Right kidney (tissue), 9 donors: ENCODE measurements around the gene CRK.

Source experiments
- DNase-seq: peaks from one replicate; pipeline ENCODE4 v3.0.0-alpha.2; 2016
- long read RNA-seq, 8 donors: transcript quantifications; one replicate each; lab custom pipeline, GENCODE V29; 2026

The CRK gene
- long read RNA-seq, donor 1, transcript CRK-201 (3 exons, 3,880 nt), result major isoform, 11 of 16 reads
- long read RNA-seq, donor 1, transcript CRK-202 (3 exons, 3,675 nt), result minor isoform, 5 of 16 reads
- long read RNA-seq, donor 1, partial matches to known transcripts, result 0 of 16 reads
- long read RNA-seq, donor 1, other reads (novel, unspliced or antisense), result 0 of 16 reads
- long read RNA-seq, donor 2, transcript CRK-201 (3 exons, 3,880 nt), result minor isoform, 12 of 32 reads
- long read RNA-seq, donor 2, transcript CRK-202 (3 exons, 3,675 nt), result major isoform, 15 of 32 reads
- long read RNA-seq, donor 2, partial matches to known transcripts, result 5 of 32 reads
- long read RNA-seq, donor 2, other reads (novel, unspliced or antisense), result 0 of 32 reads
- long read RNA-seq, donor 3, transcript CRK-201 (3 exons, 3,880 nt), result major isoform, 7 of 11 reads
- long read RNA-seq, donor 3, partial matches to known transcripts, result 0 of 11 reads
- long read RNA-seq, donor 3, other reads (novel, unspliced or antisense), result 0 of 11 reads
- long read RNA-seq, donor 4, transcript CRK-201 (3 exons, 3,880 nt), result minor isoform, 8 of 18 reads
- long read RNA-seq, donor 4, transcript CRK-202 (3 exons, 3,675 nt), result major isoform, 10 of 18 reads
- long read RNA-seq, donor 4, partial matches to known transcripts, result 0 of 18 reads
- long read RNA-seq, donor 4, other reads (novel, unspliced or antisense), result 0 of 18 reads
- long read RNA-seq, donor 5, transcript CRK-202 (3 exons, 3,675 nt), result minor isoform, 6 of 15 reads
- long read RNA-seq, donor 5, transcript CRK-201 (3 exons, 3,880 nt), result major isoform, 9 of 15 reads
- long read RNA-seq, donor 5, partial matches to known transcripts, result 0 of 15 reads
- long read RNA-seq, donor 5, other reads (novel, unspliced or antisense), result 0 of 15 reads
- long read RNA-seq, donor 6, transcript CRK-201 (3 exons, 3,880 nt), result major isoform, 13 of 23 reads
- long read RNA-seq, donor 6, transcript CRK-202 (3 exons, 3,675 nt), result minor isoform, 10 of 23 reads
- long read RNA-seq, donor 6, partial matches to known transcripts, result 0 of 23 reads
- long read RNA-seq, donor 6, other reads (novel, unspliced or antisense), result 0 of 23 reads
- long read RNA-seq, donor 7, result 0 reads
- long read RNA-seq, donor 8, transcript CRK-201 (3 exons, 3,880 nt), result major isoform, 14 of 27 reads
- long read RNA-seq, donor 8, transcript CRK-202 (3 exons, 3,675 nt), result minor isoform, 13 of 27 reads
- long read RNA-seq, donor 8, partial matches to known transcripts, result 0 of 27 reads
- long read RNA-seq, donor 8, other reads (novel, unspliced or antisense), result 0 of 27 reads

DNA sequence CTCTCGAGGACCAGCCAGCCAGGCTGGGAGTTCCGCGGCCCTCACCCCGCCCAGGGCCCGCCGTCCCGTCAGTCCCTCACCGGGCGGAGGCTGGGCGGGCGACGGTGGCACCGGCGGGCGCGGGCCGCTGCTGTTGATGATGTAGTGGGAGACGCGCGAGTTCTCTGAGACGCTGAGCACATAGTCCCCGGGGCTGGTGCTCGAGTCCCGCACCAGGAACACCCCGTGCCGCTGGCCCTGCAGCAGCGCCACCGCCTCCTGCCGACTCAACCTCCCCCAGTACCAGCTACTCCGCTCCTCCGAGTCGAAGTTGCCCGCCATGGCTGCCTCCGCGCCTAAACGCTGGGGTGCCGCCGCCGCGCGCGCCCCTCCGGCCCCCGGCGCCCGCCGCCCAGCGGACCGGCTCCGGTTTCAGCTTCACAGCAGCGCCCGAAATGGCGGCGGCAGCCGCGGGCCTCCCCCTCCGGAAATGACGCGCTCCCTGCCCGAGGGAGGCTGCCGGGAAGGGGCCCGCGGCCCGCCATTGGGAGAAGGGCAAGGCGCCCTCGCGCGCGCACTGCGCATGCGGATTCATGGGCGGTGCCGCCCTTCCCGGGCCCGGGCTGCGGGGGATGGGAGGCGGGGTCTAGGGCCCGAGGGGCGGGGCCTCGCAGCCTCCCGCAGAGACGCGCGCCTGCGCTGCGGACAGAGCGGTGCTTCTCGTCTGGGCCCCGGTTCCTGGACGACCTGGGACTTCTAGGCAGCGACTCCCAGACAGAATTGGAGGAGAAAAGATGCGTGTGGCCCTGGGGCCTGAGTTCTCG lies at the start of gene CRK:
CRK (minus strand) TSS at position 436 of the 803 bp plus-strand sequence; CDS start at position 321, 115 bp downstream.
- DNase-seq, result peak; percentile 97

DNA sequence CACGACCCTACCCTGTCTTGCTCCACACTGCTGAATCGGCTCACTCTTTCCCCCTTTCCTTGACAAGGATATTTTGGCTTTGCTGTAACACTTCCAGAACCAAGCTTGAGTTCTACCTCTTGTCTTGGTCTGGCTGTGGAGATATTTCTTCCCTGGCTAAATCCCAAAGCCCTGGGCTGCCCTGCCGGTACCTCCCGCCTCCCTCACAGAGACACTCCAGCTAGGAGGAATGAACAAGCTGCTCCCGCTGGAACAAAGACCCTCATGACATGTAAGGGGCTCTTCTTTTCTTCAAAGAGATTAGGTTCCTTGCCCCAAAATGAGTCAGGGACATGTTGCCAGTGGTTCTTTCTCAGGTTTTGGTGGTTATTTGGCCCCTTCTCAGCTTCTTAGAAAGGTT lies 49.6 kb upstream of the CRK start:
- DNase-seq, result no peak

DNA sequence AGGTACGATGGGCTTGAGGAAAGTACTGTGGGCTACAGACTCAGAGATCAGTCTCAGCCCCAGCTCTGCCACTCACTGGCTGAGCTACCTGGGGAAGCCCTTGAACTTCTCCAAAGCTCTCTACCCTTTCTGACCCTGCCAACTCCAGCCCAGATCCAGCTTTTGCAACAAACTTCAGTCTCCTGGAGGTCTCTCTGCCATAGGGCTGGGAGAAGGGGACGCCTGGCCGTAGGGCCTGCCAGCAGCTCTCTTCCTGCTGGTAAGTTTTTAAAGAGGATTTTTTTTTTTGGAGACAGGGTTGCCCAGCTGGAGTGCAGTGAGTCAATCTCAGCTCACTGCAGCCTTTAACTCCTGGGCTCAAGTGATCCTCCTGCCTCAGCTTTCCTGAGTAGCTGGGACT lies 48.8 kb upstream of the CRK start:
- no peak for DNase-seq

DNA sequence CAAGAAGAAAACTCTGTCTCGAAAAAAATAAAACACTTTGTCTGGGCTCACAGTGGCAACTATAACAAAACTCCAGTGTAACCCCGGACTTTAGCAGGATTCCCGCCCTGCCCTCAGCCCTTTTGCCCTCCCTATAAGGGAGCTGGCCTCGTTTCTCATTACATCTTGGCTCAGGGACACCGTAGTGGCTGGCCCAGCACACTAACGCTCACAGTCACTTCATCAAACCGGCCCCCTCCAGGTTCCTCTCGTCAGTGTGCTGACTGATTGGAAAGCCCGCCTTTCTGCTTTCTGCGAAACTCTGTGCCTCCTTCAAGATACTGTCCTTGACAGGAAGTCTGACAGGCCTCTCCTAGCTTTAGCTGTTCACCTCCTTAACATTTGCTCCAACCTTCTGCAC lies 47.7 kb upstream of the CRK start:
- DNase-seq, result no peak

DNA sequence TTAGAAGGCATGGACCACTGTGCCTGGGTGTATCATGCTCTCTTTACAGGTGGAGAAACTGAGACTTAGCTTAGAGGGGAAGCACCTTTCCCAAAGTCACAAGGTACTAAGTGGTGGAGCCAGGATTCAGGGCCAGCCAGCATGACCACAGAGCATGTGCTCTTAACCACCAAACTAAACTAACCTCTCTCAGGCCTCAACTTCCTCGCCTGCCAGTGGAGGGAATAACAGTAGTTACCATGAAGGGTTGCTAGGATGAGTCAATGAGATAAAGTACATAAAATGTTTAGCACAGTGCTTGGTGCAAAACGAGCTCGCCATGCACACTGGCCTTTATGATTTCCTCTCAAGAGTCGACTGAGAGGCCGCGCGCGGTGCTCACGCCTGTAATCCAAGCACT lies 42.8 kb upstream of the CRK start:
- DNase-seq, result no peak

DNA sequence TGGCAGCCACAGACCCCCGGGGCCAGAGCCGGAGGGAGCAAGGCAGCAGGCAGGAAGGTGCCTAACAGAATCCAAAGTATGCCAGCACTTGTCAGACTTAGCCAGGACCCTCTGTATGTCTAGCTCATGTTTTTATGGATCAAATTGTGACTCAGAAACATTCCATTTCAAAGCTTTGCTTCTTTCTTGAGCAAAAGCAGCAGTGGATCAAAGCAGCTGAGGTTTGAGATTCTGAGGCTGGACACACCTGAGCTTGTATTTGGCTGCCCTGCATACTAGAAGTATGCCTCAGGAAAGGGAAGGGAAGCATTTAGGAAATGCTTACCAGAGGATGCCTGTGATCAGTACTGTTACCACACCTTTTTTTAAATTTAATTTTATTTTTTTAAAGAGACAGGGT lies 42.2 kb upstream of the CRK start:
- no peak for DNase-seq

DNA sequence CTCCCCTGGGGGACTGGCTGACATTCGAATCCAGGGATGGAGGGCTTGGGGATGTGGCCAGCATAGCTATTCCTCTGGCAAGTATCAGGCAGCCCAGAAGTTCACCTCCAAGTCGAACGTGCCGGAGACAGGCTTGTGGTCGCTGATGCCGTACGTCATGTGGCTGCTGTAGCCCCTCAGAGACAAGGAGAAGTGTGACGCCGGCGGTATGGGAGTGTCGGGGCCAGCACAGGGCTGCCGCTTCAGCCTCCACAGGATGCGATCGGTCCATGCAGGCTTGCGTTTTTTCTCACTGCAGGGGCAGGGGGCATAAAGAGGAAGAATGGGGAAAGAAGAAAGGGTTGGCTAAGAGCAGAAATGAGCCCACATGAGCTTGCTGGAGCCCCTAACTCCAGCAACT lies 41.8 kb upstream of the CRK start:
- no peak for DNase-seq

DNA sequence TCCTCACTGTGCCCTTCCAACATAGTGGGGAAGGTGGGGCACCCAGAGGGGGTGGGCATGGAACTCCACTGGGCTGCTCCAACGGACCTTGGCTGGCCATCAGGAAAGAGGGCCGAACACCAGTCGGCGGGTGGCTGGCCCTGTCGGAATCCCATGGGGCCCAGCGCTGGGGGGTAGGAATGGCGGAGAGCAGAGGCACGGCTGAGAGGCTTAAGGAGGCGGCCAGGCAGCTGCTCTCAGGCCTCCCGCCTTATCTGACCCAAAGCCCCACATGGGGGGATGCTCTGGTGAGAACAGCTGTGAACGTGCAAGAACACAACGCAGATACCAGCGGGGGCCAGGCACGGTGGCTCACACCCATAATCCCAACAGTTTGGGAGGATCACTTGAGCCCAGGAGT lies 40.8 kb upstream of the CRK start:
- no peak for DNase-seq

DNA sequence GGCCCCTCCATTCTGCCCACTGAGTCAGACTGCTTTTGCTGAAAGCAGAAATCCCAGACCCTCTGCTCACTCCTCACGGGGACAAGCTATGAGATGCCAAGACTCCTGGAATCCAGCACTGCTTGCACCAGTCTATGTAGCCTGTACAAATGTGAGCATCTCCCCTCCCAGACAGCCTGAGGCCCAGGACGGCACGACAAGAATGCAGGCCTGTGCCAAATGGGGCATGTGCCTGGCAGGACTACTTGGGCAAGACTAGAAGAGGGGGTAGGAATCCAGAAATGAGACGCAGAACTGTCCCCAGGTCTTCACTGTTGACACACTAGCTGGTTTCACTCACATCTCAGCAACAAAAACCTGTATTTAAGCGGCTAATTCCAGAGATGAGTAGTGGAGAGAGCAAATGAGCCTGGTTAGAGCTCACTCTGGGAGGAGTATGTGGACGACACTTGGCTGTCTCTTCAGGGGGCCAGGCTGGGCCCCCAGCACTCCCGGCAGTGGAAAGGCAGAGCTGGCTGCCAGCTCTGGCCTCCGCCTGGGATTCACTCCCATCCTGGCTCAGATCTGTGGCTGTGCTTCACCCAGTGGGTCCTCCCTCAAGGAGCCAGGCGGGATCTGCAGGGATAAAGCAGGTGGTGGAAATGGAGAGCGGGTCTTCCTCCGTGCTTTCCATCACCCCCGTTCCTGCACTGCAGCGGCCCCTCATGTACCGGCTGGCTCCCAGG lies 39.4 kb upstream of the CRK start:
- DNase-seq, result no peak

DNA sequence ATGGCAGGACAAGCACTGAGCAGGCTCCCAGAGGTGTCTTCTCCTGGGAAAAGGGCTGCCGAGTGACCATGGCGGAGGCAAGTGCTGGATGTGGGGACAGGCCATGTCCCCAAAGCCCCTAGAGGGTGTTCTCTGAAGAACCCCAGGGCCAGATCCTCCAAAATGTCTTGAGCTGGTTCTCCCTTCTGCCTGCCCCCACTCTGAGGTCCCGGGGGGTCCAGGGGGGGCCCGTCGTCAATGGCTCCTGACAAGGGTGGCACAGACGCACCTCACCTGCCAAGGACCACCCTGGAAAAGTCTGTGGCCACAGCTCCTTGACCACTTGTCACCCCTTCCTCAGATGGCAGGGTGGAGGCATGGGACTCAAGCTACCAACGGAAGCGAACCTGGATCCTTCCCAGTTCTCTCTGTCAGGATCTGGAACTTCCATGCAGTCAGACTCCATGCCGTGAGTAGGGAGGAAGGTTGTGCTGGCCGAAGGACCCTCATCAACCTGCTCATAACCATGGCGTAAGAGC lies 38.8 kb upstream of the CRK start:
- no peak for DNase-seq

DNA sequence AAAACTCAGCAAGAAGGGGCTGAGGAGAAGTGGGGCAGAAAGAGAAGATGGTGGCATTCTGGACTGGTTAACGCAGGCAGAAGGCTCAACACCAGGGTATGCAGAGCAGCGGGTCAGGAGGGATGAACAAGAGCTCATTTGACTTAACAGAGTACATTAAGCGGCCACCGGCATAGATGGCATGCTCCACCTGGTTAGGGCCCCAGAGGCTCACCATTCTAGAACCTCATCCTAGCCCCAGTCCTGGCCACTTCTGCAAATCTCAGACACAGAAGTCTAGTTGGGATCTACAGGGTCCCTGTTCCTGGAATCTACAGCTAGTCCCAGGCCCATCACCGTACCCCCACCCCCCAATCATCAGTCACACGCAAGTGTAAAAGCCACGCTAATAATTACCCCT lies 38.2 kb upstream of the CRK start:
- no peak for DNase-seq

DNA sequence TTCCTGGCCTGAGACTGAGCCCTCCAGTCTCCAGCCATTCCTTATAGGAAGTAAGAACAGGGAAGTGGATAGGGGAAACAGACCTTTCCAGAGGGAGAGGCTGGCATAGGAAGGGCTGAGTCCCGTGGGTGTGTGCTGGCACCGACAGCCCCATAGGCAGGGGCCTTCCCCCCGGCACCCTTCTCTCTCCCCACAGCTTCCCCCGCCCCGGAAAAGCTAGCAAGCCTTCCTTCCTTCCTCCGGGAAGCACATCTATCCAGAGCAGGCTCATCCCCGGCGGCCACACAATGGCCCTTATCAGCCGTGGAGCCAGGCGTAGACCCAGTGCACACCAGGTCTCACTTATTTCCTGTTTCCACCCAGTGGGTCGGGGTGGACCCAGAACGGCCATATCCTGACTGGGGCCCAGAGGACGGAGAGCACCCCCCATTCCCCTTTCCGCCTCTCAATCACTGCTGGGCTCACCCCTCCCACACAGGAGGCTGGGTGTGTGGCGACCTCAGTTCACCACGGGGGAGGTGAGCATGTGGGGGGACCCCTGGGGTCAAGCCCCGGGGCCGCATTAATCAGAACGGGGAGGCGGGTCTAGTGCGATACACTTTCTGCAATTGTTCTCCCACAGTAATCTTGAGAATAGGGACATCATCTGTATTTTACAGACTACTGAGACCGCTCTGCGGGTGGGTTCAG lies 37.4 kb upstream of the CRK start:
- no peak for DNase-seq

DNA sequence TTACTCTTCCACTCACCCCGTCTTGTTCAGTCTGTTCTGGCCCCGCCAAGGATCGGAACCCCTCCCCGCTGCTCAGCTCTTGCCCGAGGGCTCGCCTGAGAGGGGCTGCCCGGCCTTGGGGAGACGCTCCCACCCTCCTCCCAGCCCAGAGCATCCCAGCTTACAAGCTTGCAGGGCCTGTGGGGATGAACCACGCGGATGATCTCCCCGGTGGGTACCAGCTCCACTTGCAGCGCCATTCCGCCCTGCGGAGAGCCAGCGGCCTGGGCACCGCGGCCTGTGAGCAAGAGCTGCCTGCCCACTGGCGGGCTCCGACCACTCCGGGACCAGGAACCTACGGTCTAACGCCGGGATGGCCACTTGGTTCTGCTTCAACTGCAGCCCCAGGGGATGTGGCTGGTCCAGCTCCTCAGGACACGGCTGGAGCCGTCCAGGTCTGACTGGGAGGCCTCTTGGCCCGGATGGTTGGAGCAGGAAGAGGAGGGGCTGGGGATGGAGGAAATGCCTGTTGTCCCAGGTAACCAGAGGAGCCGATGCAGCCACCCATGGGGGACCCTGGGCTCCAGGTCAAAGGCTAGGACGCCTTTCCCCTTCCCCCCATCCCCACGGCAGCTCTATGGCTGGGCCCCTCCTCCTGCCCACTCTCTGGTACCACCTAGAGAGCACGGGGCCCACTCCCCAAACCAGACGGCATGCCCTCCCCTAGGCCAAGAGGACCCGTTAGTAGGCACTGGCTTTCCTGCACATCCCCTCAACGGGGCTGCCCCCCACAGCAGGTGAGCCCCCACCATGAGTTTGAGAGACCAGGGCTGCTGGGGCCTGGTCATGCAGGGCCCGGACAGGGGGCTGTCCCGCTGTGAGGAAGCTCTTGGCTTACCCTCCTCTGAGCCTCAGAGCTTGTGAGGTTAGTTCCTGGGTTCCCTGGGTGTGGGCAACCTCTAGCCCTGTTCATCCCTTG lies 36.5 kb upstream of the CRK start, which contains the start of gene MYO1C:
MYO1C (minus strand) TSS at position 438 of the 958 bp plus-strand sequence; CDS start at position 239, 199 bp downstream.
- peak; percentile 50 for DNase-seq

DNA sequence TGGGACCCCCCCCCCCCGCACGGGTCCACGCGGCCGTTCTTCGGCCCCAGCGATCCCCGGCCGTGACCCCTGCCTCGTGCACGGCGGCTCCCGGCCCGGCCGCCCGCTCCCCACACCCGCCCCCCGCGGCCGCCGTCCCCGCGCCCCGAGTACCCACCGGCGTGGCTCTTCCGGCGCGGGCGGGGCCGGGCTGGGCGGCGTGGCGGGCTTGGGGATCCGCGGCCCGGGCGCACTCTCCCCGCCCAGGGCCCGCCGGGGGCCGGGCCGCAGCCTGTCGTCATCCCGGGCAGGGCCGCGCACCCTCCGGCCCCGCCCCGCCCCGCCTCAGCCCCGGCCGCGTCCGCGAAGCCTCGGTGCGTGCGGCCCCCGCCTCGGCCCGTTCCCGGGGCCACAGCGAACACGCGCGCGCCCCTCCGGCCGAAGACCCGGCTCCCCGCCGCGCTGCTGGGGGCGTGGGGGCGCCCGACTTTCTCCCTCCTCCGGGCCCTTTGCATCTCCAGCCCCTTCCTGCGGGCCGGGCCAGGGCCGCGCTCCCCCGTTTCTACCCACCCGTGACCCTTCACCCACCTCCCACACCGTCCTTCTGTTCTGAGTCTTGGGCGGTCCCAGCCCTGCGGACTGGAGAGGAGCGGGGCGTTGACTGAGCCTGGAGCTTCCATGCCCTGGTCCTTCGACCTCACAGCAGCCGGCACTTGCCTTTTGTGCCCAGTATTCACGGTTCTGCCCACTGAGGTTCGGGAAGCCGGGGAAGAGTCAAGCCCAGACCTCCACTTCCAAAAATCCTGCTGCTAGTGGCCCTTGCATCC lies 35.6 kb upstream of the CRK start:
- peak; percentile 65 for DNase-seq

DNA sequence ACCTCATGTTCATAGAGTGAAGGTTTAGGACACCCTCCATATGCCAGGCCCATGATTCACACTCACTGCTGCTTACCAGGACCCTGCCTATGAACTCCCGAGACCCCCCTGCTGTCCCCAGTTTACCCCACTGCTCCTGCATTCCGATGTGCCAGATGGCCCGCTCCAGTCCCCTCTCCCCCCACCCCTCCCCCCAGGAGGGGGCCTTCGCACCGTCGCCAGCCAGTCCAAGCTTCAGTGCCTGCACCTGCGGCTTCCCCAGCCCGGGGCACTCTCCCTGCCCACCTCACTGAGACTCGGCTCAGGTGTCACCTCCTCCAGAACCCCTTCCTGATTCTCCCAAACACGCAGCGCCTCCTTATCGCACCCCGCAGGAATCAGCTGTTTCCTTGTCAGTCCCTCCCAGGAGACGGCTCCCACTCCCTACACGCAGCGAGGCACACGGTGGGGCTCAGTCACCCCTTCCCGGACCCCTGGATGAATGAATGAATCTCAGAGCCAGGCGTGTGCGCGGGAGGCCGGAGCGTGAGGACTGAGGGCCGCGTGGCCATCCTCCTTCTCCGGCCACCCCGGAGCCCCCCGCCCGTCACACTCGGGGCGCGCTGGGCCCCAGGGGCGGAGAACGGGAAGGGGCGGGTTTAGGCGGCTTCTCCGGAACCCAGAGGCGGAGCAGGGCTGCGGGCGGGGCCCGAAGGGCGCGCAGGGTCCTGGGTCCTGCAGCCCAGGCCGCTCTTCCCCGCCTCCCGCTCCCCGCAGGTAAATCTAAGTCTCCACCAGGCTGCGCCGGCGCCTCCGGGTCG lies 34.8 kb upstream of the CRK start:
- peak; percentile 76 for DNase-seq

DNA sequence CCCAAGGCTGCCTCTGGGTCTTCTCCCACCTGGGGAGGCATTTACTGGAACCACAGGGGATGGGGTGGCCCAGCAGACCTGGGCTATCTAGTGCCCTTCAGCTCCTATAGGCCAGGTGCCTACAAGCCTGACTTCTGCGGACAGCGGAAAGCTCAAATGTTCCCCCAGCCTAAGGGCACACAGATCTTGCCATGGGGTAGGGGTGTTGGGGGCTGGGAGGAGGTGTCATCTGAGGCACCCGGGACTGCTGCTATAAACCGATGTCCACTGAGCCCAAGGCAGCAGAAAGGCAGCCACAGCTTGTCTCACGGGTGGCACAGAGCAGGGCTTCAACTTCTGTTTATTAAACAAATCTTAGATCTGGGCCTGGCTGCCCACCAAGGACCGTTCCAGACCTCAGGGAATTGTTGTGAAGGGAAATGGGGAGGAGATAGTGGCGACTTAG lies 32.8 kb upstream of the CRK start:
- DNase-seq, result no peak
